PC-9 (cell line): ENCODE data around the gene SULT1B1.

Source experiments
- EZH2 ChIP-seq: fragments of 200-600 bp; sonication (generic); IDR thresholded peaks from 2 replicates; pipeline ENCODE4 v1.8.0; 2017; ENCODE audit warnings: antibody characterized with exemption, low read depth
- TF ChIP-seq, protein P1 (sequence below): fragments of 200-600 bp; sonication (generic); conservative IDR thresholded peaks from 2 replicates; pipeline ENCODE4 v1.6.1; 2017; ENCODE audit warnings: mixed run types, antibody characterized with exemption, mild to moderate bottlenecking, moderate library complexity

GRCh38 chr4:69759189-69759604, 1.2 kb downstream of the SULT1B1 start:
- TF ChIP-seq, protein P1, sequence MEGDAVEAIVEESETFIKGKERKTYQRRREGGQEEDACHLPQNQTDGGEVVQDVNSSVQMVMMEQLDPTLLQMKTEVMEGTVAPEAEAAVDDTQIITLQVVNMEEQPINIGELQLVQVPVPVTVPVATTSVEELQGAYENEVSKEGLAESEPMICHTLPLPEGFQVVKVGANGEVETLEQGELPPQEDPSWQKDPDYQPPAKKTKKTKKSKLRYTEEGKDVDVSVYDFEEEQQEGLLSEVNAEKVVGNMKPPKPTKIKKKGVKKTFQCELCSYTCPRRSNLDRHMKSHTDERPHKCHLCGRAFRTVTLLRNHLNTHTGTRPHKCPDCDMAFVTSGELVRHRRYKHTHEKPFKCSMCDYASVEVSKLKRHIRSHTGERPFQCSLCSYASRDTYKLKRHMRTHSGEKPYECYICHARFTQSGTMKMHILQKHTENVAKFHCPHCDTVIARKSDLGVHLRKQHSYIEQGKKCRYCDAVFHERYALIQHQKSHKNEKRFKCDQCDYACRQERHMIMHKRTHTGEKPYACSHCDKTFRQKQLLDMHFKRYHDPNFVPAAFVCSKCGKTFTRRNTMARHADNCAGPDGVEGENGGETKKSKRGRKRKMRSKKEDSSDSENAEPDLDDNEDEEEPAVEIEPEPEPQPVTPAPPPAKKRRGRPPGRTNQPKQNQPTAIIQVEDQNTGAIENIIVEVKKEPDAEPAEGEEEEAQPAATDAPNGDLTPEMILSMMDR, result no peak
- no peak for TF ChIP-seq EZH2
